DOHH2 (cell line): ENCODE measurements around the gene EDEM1.
"Not testable (repeated sequence)": the region's sequence is repeated elsewhere in the genome, so short reads cannot be mapped to it uniquely, and the experiment has no call there.

Source experiments
- H3F3A ChIP-seq: fragments of 200-600 bp; sonication (generic), shearing (Covaris generic); 2 replicates; pipeline ENCODE4 v1.6.0; 2016; ENCODE audit warnings: antibody characterized with exemption, mild to moderate bottlenecking; ENCODE audit not compliant: control insufficient read depth, insufficient read depth
- H3K27ac ChIP-seq: fragments of 200-600 bp; sonication (generic); 2 replicates; pipeline ENCODE4 v1.5.1; 2014; ENCODE audit warnings: low read depth, mild to moderate bottlenecking, low read length, moderate library complexity
- H3K27me3 ChIP-seq: fragments of 200-600 bp; sonication (generic); 2 replicates; pipeline ENCODE4 v1.6.1; 2014; ENCODE audit warnings: mild to moderate bottlenecking, low read length, mixed read lengths; ENCODE audit not compliant: control insufficient read depth
- H3K36me3 ChIP-seq: fragments of 200-600 bp; sonication (generic); 2 replicates; pipeline ENCODE4 v1.6.1; 2014; ENCODE audit warnings: mild to moderate bottlenecking, low read length, moderate library complexity, mixed read lengths; ENCODE audit not compliant: control insufficient read depth
- H3K4me1 ChIP-seq: fragments of 200-600 bp; sonication (generic); 2 replicates; pipeline ENCODE4 v1.6.1; 2014; ENCODE audit warnings: mild to moderate bottlenecking, low read length, mixed read lengths; ENCODE audit not compliant: control insufficient read depth
- H3K4me2 ChIP-seq: fragments of 200-600 bp; sonication (generic); 2 replicates; pipeline ENCODE4 v1.6.0; 2014; ENCODE audit warnings: mild to moderate bottlenecking, low read length, moderate library complexity
- H3K4me3 ChIP-seq: fragments of 200-600 bp; sonication (generic); 2 replicates; pipeline ENCODE4 v1.5.1; 2014; ENCODE audit warnings: mild to moderate bottlenecking, low read length, mixed read lengths
- H3K79me2 ChIP-seq: fragments of 200-600 bp; sonication (generic); 2 replicates; pipeline ENCODE4 v1.6.1; 2014; ENCODE audit warnings: mild to moderate bottlenecking, low read length, mixed read lengths; ENCODE audit not compliant: control insufficient read depth
- H3K9me2 ChIP-seq: fragments of 200-600 bp; sonication (generic); replicated peaks from 2 replicates; pipeline ENCODE4 v1.6.1; 2014; ENCODE audit warnings: mild to moderate bottlenecking, low read length, mixed read lengths; ENCODE audit not compliant: control insufficient read depth
- H3K9me3 ChIP-seq: fragments of 200-600 bp; sonication (generic); 2 replicates; pipeline ENCODE4 v1.6.1; 2014; ENCODE audit warnings: antibody characterized with exemption, low read length, mixed read lengths; ENCODE audit not compliant: control insufficient read depth, insufficient read depth
- H4K20me1 ChIP-seq: fragments of 200-600 bp; sonication (generic); 2 replicates; pipeline ENCODE4 v1.6.0; 2014; ENCODE audit warnings: low read depth, mild to moderate bottlenecking, antibody characterized with exemption, low read length, moderate library complexity; ENCODE audit not compliant: control insufficient read depth, insufficient read depth
- EZH2phosphoT487 ChIP-seq: fragments of 200-600 bp; sonication (generic); IDR thresholded peaks from 2 replicates; pipeline ENCODE4 v1.6.1; 2017; ENCODE audit warnings: borderline replicate concordance, mild to moderate bottlenecking, antibody characterized with exemption, low read length, moderate library complexity, mixed read lengths
- TF ChIP-seq, protein P1 (sequence below): fragments of 200-600 bp; sonication (generic); IDR thresholded peaks from one replicate; pipeline ENCODE4 v1.5.1; 2014; ENCODE audit warnings: antibody characterized with exemption, mild to moderate bottlenecking, low read depth, low read length; ENCODE audit not compliant: poor library complexity, severe bottlenecking

Gene EDEM1

DNA sequence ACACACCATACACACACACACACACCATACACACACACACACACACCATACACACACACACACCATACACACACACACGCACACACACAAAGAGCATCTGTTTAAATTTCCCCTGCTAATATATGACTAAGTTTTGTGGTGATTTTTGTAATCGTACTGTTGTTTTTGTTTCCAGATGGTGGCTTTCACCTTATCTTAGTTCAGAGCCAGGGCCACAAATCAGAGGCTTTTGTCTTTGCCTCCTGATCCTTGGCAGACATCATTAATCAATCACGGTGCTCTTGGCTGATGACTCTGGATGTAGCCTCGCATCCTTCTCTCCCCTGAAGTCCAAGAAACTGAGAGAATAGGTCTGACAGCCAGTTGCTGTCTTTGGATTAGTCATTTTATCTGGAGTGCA lies 52.1 kb downstream of the EDEM1 start:
- H3K36me3 ChIP-seq: no peaks in the 10 kb centered on the region

DNA sequence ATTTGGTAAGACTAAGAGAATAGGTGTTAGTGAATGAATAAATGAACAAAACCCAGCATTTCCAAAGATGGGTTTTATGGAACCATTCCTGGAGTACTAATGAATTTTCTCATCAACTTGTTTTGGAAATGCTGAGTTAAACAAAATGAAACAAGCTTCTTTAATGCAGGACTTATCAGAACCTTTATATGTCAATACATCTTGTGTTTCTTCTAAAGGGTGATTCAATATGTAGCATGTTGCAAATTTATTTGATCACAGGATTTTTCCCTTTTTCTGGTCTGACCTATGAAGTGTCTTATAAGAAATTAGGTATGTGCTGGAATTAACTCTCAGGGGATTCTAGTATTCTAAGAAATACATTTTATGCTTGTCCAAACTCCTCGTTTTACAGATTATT lies 53.2 kb downstream of the EDEM1 start:
- H3K4me1 ChIP-seq: peaks cover under 1% of the 10 kb centered on the region; the same call in 1 of the 2 replicates
- peaks cover 4% of the 10 kb centered on the region for H3K9me3 ChIP-seq
- no peaks in the 10 kb centered on the region; the same call in 1 of the 2 replicates for H3K27me3 ChIP-seq
- no peak overlapping the region for H3K4me2 ChIP-seq
- no peaks in the 10 kb centered on the region for H3K36me3 ChIP-seq
- no peaks in the 10 kb centered on the region for H4K20me1 ChIP-seq
- no peak overlapping the region for H3K27ac ChIP-seq
- no peaks in the 10 kb centered on the region for H3K79me2 ChIP-seq
- H3K4me3 ChIP-seq: no peak overlapping the region
- no peaks in the 10 kb centered on the region for H3K9me2 ChIP-seq
- TF ChIP-seq, protein P1, sequence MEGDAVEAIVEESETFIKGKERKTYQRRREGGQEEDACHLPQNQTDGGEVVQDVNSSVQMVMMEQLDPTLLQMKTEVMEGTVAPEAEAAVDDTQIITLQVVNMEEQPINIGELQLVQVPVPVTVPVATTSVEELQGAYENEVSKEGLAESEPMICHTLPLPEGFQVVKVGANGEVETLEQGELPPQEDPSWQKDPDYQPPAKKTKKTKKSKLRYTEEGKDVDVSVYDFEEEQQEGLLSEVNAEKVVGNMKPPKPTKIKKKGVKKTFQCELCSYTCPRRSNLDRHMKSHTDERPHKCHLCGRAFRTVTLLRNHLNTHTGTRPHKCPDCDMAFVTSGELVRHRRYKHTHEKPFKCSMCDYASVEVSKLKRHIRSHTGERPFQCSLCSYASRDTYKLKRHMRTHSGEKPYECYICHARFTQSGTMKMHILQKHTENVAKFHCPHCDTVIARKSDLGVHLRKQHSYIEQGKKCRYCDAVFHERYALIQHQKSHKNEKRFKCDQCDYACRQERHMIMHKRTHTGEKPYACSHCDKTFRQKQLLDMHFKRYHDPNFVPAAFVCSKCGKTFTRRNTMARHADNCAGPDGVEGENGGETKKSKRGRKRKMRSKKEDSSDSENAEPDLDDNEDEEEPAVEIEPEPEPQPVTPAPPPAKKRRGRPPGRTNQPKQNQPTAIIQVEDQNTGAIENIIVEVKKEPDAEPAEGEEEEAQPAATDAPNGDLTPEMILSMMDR: no peak
- TF ChIP-seq EZH2phosphoT487: no peak
- no peaks in the 10 kb centered on the region for H3F3A ChIP-seq

More for the DNA sequence above, 52.1 kb downstream of the EDEM1 start:
- TF ChIP-seq, protein P1: no peak
- no peak for TF ChIP-seq EZH2phosphoT487
- Histone ChIP-seq H3K4me1 (no peaks in the 10 kb centered on the region), H3K4me3 (no peak overlapping the region), H3K9me3 (peaks cover 4% of the 10 kb centered on the region), H3K27ac (no peak overlapping the region), H3K27me3 (no peaks in the 10 kb centered on the region; the same call in 1 of the 2 replicates), H3K79me2 (no peaks in the 10 kb centered on the region), H3K4me2 (no peak overlapping the region), H3K9me2 (no peaks in the 10 kb centered on the region), H3F3A (no peaks in the 10 kb centered on the region), H4K20me1 (no peaks in the 10 kb centered on the region)

DNA sequence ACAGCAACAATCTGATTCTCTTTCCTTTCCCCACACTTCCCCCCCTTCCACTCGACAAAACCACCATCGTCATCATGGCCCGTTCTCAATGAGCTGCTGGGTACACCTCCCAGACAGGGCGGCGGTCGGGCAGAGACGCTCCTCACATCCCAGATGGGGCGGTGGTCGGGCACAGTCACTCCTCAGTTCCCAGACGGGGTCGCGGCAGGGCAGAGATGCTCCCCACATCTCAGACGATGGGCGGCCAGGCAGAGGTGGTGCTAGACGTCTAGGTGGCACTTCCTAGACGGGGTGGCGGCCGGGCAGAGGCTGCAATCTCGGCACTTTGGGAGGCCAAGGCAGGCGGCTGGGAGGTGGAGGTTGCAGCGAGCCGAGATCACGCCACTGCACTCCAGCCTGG lies 55.3 kb downstream of the EDEM1 start:
- H3K27me3 ChIP-seq, H3F3A ChIP-seq, H3K27ac ChIP-seq, H3K79me2 ChIP-seq, H3K4me2 ChIP-seq, H4K20me1 ChIP-seq, H3K9me2 ChIP-seq, H3K36me3 ChIP-seq, H3K4me3 ChIP-seq, H3K9me3 ChIP-seq, H3K4me1 ChIP-seq: not testable (repeated sequence)

DNA sequence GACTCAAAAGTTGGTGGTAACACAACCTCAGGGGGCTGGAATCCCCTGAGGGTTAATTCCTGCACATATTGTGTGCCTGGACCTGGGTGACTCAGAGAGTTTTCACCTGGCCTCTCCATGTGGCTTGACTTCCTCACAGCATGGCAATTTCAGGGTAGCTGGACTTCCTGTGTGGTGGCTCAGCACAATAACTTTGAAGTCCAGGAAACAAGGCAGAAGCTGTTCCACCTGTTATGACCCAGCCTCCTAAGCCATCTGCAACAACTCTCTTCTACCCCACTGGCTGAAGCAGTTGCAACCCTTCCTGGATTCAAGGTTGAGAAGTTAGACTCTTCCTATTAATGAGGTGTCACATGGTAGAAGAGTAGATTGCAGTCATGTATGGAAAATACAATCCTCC lies 58.4 kb downstream of the EDEM1 start:
- no peaks in the 10 kb centered on the region for H3K27me3 ChIP-seq
- no peak for TF ChIP-seq EZH2phosphoT487
- TF ChIP-seq, protein P1: no peak
- no peak overlapping the region for H3K4me2 ChIP-seq
- peaks cover 4% of the 10 kb centered on the region for H3K9me3 ChIP-seq
- no peaks in the 10 kb centered on the region for H4K20me1 ChIP-seq
- no peaks in the 10 kb centered on the region for H3K9me2 ChIP-seq
- no peak overlapping the region for H3K4me3 ChIP-seq
- H3F3A ChIP-seq: no peaks in the 10 kb centered on the region
- H3K79me2 ChIP-seq: no peaks in the 10 kb centered on the region
- no peaks in the 10 kb centered on the region for H3K36me3 ChIP-seq
- H3K27ac ChIP-seq: no peak overlapping the region
- H3K4me1 ChIP-seq: peaks cover 5% of the 10 kb centered on the region; the same call in 1 of the 2 replicates
